Mammary epithelial cell (primary cell): ENCODE results near the gene GRAP.

ENCODE experiments used
- CTCF ChIP-seq, 2 donors: IDR thresholded peaks in 1 of 2; conservative IDR thresholded peaks in 1 of 2; 2 replicates each; pipeline ENCODE4 v1.5.1; 2011 to 2012; ENCODE audit warnings: inconsistent platforms in 2 of 2, low read length in 2 of 2, mild to moderate bottlenecking in 2 of 2, control low read depth in 1 of 2, low read depth in 1 of 2; ENCODE audit not compliant: insufficient read depth in 1 of 2; ENCODE audit errors: extremely low read depth in 1 of 2
- EZH2 ChIP-seq: IDR thresholded peaks from 2 replicates; pipeline ENCODE4 v1.6.1; 2012; ENCODE audit warnings: low read length, inconsistent platforms, borderline replicate concordance

DNA sequence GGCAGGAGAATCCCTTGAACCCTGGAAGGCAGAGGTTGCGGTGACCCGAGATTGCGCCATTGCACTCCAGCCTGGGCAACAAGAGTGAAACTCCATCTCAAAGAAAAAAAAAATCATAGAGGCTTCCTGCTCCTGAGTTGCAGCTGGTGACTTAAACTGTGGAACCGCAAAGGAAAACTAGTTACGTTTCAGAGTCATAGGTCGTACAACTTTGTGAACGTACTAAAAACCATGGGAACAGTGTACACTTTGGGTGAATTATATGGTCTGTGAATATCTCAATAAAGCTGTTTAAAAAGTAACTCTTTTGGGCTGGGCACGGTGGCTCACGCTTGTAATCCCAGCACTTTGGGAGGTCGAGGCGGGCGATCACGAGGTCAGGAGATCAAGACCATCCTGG lies 71.2 kb downstream of the GRAP start:
- TF ChIP-seq CTCF (conservative IDR thresholded peaks at IDR 0.05 in 1 of 2, IDR thresholded peaks at IDR 0.05 in 1 of 2; ENCODE audit: extremely low read depth in 1 of 2, insufficient read depth in 1 of 2, low read depth in 1 of 2, low read length in 2 of 2) (no peak), EZH2 (no peak)
